ENCODE data around the gene CTDSPL.

CTDSPL gene

DNA sequence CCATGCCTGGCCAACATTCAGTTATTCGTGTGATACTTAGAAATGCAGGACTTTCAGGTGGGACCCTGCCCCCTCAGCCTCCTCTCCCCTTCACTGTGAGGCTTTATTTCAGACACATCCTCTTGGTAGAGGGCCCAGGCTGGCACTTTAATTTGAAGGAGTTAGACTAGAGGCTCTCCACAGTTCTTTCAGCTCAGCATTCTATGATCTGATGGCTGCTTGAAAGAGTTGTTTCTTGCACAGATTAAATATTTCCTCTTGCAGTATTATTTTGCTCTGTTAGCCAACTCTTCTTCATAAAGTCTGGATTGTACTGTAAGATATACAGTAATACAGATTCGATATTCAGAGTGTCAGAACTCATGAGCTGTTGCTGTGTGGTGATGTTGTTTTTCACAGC is 35.1 kb downstream of the CTDSPL start:
- DNase-seq: no peak

DNA sequence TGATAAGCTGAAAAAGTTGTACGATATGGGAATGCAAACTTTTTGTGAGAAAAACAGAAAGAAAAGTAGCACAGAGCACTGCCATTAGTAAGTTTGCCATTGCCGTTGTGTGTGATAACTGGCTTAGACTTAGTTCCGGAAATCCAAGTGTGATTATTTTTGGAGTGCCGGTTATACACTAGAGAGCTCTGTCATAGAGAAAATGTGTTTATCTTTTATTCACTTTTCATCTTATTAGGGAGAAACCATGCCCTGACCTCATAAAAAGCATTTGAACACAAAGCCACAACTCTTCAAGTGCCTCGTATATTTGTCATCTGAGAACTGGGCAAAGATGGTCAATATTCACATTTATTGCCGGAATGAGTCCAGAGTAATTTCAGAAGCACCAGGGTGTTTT is 36.1 kb downstream of the CTDSPL start:
- DNase-seq: no peak

GRCh38 chr3:37898424-37898823 is 36.7 kb downstream of the CTDSPL start:
- no peak for DNase-seq

- no peak for DNase-seq
Measured at GRCh38 chr3:37899101-37899707, 37.5 kb downstream of the CTDSPL start.

DNA sequence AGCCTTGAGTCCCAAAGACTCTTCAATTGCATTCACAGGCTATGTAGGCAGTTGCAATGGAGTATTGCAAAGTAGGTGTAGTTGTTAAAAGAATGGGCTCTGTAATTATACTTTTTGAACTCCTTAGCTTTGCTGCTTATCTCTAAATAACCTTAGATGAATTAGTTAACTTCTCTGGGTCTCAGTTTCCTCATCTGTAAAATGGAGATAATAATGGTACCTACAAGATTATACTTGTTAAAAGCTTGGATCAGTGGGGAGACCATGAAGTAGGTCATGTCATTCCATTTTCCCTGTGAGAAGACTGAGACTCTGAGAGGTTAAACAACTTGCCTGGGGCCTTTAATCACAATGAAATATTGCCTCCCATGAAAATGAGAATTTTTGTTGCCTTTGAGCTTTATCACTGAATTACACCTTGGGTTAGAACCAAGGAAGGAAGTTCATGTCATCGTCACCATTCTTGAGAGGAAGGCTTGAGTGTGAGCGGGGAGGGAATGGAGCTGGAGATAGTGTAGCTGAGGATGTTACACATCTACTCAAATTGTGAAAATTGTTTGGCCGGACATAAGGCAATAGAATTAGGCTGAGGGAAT is 38.1 kb downstream of the CTDSPL start:
- no peak for DNase-seq

DNA sequence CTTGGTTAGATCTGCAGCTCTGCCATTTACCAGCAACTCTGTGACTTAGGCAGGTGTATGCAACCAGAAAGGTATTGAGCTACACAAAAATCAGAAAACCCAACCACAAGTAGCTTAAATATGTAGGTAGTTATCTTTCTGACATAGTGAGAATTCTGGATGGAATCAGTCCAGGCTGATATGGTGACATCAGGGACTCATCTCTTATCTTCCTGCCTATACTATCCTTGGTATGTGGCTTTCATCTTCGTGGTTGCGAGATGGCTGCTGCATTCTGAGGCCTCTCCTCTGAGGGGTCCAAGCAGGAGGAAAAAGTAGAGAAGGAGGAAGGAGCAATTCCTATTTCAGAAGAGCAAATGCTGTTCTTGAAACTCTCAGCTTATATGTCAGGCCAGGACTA is 40.0 kb downstream of the CTDSPL start:
- no peak for DNase-seq

- DNase-seq: no peak
Measured at GRCh38 chr3:37902674-37903073, 41.0 kb downstream of the CTDSPL start.

- DNase-seq: no peak
Measured at GRCh38 chr3:37903320-37903719, 41.6 kb downstream of the CTDSPL start.

- DNase-seq: no peak
Measured at GRCh38 chr3:37903734-37904133, 42.1 kb downstream of the CTDSPL start.

DNA sequence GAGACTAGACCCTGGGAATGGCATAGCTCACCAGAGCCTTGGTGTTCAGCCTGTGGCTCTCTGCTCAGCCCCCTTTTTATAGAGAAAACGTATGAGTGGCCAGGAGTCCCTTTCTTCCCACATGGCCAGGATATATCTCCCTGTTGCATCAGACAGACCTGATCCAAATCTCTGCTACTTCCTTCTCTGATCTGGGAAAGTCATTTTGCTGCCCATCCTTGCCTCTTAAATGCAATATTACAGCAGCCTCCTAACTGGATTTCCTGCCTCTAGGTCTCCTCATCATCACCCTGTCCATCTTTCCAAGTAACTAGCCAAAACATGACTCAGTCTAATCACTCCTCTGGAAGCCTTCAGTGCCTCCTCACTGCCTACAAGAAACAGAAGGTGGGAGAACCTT is 42.9 kb downstream of the CTDSPL start:
- no peak for DNase-seq

DNA sequence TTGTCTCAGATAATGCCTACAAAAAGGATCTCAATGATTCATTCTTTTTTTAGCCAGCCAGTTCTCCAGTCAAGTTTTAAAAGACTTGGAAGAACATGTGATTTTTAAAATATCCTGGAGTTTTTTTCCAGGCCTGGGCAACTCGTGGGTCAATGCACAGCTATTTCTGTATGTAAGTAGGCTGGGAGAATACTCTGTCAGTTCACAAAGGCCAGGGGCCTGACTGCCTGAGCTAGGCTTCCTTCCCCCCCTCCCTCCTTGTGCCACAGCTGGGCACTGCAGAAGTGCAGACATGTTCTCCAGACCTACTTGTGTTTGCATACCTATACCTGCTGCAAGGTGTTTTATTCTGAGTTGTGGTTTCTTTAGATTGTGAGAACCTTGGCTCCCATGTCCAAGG is 43.7 kb downstream of the CTDSPL start:
- no peak for DNase-seq

- DNase-seq: no peak
Measured at GRCh38 chr3:37905987-37906674, 44.5 kb downstream of the CTDSPL start.

DNA sequence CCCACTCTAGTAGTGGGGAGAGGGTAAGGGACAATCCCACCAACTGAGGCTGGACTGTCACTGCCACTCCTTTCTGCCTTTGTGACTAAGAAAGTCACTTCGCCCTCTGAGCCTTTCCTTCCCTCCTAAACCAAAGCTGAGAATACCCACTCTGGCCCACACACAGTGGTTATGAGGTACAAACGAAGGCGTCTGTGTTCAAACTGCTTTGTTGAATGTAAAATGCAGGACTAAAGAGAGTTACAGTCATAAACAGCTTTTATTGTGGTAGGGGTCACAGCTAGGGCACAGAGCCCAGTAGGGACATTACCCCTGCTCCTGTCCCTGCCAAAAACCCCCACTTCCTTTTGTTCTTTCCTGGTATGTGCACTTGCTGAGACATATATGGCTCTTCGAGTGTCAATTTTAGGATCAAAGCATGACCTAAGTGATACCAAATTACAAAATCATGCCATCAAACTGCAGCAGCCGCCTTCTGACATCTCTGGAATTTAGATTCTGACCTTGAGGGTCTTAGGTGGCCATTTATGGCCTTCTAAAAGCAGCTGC is 45.1 kb downstream of the CTDSPL start:
- no peak for DNase-seq

DNA sequence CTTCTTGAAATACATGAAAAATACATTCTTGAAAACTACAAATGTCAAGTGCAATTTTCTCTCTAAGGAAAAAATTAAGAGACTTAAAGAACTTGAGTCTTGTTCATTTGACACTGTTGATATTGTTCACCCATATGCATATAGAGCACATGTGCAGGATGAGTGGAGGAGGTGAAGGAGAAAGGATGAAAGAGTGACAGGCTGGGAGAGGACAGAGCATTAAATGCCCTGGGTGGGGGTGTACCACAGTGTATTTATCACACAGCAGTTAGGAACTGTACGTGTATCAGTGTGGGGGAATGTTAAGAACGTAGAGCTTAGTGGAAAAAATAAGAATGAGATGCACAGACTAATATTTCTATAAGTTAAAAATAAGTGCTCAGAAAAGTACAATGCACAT is 45.7 kb downstream of the CTDSPL start:
- DNase-seq: no peak

DNA sequence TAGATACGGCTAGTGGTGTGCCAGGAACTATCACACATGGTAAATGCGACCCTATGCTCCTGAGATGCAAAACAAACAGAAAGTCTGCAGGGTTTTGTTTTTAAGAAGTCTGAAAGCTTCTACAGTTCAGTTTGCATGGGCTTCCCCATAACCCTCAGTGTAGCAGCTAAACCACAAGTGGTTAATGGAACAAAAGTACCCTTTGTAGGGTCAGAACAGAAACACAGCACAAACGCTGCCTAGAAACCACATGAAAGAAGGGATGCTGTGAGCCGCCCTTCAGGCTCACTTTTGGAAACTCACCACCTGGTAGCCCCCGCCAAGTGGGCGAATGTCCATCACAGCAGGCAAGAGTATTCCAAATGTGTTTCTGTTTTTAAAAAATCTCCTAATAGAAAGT is 46.2 kb downstream of the CTDSPL start:
- DNase-seq: no peak

GRCh38 chr3:37909067-37909911 is 47.6 kb downstream of the CTDSPL start:
- no peak for DNase-seq

DNA sequence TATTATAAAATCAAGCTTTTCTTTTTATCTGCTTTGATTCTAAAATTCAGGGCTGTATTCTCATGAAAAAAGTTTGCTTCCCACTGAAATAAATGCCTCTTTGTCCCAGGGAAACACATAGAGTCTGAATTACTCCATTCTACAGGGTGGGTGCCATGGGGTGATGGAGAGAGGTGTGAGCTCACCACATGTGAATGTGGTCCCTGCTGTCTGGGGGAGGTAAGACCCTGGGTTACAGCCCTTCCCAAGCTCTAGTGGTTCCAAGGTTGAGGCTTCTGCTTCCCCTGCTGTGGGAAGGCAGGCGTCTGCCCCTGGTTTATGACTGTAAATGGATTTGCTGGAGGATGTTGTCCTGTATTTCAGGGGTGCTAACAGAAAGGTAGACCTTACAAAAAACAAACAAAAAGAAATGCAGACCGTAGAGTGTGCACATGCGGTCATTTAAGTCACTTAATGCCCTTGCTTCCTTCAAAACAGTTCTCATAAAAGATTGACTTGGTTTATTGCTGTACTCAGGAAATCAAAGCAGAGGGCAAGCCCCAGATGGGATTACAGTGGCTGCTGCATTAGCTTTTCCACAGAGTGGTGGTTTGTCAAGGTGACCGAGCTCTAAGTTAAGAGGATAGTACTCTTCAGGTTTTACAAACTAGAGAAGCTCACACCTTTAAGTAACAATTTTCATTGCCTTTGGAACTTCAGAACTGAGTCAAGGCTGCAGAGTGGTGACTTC is 49.2 kb downstream of the CTDSPL start:
- DNase-seq: no peak

DNA sequence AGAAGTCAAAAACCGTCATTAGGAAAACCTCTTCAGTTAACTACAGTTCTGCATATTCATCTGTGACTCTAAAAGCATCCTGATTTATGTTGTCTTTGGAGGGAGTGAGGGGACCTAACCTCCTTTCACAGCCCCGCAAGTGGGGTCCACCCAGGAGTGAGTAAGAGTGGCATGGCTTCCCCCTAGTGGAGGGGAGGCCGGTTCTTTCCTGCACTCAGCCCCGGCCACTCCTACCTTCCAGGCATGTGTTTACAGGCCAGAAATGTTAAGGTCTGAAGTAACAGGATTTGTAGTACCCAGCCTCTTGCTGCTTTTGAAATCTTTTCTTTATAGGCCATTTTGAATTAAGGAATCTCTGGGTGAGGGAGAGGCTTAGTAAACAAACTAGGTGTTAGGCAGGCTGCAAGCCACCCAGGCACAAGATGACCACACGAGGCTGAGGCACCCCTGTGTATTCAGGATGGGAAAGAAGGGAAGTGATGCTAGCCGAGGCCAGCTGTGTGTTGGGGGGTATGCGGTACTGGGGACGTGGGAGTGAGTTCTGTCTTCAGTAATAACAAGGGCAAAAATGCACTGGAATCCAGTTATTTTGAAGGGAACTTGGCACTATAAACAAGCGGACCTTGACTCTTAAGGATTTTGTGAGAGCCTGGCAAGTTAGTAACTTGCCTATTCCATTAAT is 50.5 kb downstream of the CTDSPL start:
- no peak for DNase-seq

DNA sequence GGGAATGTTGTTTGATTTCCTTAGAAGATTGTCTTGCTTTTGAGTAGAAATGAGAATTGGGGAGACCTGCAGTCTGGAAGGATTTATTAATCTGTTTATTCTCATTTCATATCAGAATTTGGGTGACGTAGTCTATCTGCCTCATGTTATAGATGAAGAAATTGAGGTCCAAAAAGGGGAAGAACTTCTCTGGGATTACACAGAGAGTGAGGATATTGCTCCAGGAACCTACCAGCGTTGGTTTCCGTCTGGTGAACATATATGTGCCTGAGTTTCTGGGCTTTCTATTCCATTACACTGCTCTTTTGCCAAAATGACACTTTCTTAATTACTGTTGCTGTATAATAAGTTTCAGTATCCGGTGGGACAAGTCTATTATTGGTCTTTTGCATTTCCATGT is 51.8 kb downstream of the CTDSPL start:
- no peak for DNase-seq

DNA sequence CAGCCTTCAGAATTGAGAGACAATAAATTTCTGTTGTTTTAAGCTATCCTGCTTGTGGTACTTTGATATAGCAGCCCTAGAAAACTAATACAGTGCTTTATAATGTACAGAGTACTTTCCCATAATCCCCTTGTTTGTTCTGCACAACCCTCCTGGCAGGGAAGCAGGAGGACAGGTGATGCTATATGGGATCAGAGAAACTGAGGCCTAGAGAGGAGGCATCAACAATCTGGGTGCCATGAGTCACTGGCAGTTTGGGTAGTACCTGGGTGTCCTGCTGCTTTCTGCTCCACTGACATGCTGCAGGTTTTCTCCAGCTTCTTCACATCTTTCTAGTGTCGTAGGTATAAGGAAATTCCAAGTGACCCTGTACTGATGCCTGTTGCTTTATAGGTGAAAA is 55.0 kb downstream of the CTDSPL start:
- no peak for DNase-seq

GRCh38 chr3:37918627-37919026 is 56.9 kb downstream of the CTDSPL start:
- DNase-seq: no peak

DNA sequence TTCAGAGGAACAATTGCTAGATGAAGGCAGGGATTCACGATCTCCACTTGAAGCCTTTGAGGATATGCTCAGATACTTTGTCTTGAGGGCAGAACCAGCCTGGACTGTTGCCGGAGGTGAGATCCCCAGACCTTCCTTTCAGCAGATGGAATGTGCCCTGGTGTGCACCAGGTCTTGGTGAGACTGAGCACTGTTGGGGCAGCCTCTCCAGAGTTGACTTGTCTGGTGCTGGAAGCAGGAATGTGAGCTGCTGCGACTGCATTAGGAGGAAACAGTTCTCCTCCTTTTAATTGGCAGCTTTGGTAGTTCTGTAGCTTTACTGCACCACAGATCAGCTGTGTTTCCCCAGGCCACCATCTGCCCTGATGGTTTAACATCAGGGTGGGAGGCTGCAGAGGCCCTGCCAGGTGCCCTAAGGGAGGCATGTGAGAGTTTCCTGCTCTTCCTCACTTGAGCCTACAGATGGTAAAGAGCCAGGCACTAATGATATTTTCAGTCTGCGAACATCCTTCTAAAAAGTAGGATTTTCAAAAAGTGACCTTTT is 58.5 kb downstream of the CTDSPL start:
- DNase-seq: no peak
